ENCODE measurements around the gene SLC2A10.

DNA sequence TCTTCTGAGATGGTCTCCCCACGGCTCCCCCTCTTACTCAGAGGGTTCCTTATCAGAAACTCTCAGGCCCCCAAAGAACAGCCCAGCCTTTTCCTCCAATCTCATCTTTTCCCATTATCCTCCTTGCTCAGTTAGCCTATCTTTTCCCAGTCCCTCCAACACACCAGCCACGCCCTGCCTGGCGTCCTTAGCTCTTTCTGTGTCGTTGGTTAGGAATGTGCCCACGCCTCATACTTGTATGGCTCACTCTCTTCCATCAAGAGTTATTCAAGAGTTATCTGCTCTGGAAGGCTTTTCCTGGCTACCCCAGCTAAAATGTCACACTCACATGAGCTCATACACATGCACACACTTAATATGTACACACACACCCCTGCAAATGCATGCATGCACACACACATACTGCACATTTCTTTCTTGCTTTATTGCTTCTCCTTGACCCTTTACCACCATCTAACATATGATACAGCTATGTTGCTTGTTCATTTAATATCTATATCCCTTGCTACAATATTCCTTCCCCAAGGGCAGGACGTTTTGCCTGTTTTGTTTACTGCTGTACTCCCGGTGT is 37.6 kb downstream of the SLC2A10 start:
- TF ChIP-seq, protein P1, sequence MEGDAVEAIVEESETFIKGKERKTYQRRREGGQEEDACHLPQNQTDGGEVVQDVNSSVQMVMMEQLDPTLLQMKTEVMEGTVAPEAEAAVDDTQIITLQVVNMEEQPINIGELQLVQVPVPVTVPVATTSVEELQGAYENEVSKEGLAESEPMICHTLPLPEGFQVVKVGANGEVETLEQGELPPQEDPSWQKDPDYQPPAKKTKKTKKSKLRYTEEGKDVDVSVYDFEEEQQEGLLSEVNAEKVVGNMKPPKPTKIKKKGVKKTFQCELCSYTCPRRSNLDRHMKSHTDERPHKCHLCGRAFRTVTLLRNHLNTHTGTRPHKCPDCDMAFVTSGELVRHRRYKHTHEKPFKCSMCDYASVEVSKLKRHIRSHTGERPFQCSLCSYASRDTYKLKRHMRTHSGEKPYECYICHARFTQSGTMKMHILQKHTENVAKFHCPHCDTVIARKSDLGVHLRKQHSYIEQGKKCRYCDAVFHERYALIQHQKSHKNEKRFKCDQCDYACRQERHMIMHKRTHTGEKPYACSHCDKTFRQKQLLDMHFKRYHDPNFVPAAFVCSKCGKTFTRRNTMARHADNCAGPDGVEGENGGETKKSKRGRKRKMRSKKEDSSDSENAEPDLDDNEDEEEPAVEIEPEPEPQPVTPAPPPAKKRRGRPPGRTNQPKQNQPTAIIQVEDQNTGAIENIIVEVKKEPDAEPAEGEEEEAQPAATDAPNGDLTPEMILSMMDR (IDR thresholded peaks at IDR 0.05 in 4 of 5, conservative IDR thresholded peaks at IDR 0.05 in 1 of 5) = no peak
- no peak for TF ChIP-seq POLR2A (IDR thresholded peaks at IDR 0.05)
